ENCODE measurements around the gene RUNDC3A. TPM values are rescaled to one million over a fixed set of nuclear protein-coding genes. Genes with fewer than 3 reads are reported as not detected.

RUNDC3A gene
- total and polyA plus RNA-seq, 2 of the 13 experiments (the other 11 are each of a cell fraction or from before 2014, with no cell fraction given), result 0.25 TPM; not detected in 1

GRCh38 chr17:44283344-44284023, 24.9 kb upstream of the RUNDC3A start:
- no TSS peak for BruUV-seq (replicated peaks)
- ATAC-seq (no peak), DNase-seq (ENCODE audit: low spot score) (no peak), FAIRE-seq (no peak)
- H3K36me3 ChIP-seq (replicated peaks in 1 of 2; ENCODE audit: control insufficient read depth in 1 of 2, insufficient read depth in 2 of 2, low read length in 2 of 2), result no peaks in the 10 kb centered on the region
- H3K4me1 ChIP-seq (ENCODE audit: insufficient read depth, low read length), result peaks cover 18% of the 10 kb centered on the region
- in situ Hi-C loops (cut with HindIII; ENCODE audit: extremely low pct_ligation_motif_present, low pct_unique_long_range_greater_than_20kb), result no loop called here
- H3K4me3 ChIP-seq (replicated peaks in 1 of 3; ENCODE audit: insufficient read depth in 1 of 3, low read depth in 2 of 3, low read length in 3 of 3), result no peak overlapping the region
- H3K4me2 ChIP-seq (ENCODE audit: low read depth, low read length), result no peak overlapping the region
- peaks cover 0 to 14% of the 10 kb centered on the region in 2 experiments; a peak in 4 of 5 replicates for H3K27me3 ChIP-seq (ENCODE audit: control insufficient read depth in 1 of 2, insufficient read depth in 2 of 2, low read length in 2 of 2)
- intact Hi-C loops (cut with micrococcal nuclease; ENCODE audit: unreplicated experiment), result no loop called here
- H2AFZ ChIP-seq (ENCODE audit: low read length), result no peak overlapping the region
- H3K79me2 ChIP-seq (ENCODE audit: insufficient read depth, low read length), result no peaks in the 10 kb centered on the region
- no peak overlapping the region for H3K27ac ChIP-seq (ENCODE audit: extremely low read length, insufficient read depth, low read length)
- WGBS (ENCODE audit: low lambda C conversion rate), result 73% methylated on average over 8 of the region's 8 CpGs
- no peaks in the 10 kb centered on the region for H4K20me1 ChIP-seq (ENCODE audit: insufficient read depth, low read length)
- CTCF ChIA-PET (ENCODE audit: low intra/inter-chr PET ratio, low total read pairs), result no interaction called here
- TF ChIP-seq MTF1 (CRISPR knock-in tag; IDR thresholded peaks at IDR 0.05), result no peak
- TF ChIP-seq, protein P1, sequence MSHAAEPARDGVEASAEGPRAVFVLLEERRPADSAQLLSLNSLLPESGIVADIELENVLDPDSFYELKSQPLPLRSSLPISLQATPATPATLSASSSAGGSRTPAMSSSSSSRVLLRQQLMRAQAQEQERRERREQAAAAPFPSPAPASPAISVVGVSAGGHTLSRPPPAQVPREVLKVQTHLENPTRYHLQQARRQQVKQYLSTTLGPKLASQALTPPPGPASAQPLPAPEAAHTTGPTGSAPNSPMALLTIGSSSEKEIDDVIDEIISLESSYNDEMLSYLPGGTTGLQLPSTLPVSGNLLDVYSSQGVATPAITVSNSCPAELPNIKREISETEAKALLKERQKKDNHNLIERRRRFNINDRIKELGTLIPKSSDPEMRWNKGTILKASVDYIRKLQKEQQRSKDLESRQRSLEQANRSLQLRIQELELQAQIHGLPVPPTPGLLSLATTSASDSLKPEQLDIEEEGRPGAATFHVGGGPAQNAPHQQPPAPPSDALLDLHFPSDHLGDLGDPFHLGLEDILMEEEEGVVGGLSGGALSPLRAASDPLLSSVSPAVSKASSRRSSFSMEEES (CRISPR knock-in tag; IDR thresholded peaks at IDR 0.05), result no peak
- no peak for TF ChIP-seq AHDC1 (CRISPR knock-in tag; IDR thresholded peaks at IDR 0.05; ENCODE audit: borderline replicate concordance)
- TF ChIP-seq, protein P2, sequence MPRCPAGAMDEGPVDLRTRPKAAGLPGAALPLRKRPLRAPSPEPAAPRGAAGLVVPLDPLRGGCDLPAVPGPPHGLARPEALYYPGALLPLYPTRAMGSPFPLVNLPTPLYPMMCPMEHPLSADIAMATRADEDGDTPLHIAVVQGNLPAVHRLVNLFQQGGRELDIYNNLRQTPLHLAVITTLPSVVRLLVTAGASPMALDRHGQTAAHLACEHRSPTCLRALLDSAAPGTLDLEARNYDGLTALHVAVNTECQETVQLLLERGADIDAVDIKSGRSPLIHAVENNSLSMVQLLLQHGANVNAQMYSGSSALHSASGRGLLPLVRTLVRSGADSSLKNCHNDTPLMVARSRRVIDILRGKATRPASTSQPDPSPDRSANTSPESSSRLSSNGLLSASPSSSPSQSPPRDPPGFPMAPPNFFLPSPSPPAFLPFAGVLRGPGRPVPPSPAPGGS (CRISPR knock-in tag; IDR thresholded peaks at IDR 0.05), result no peak
- TF ChIP-seq RFX1 (IDR thresholded peaks at IDR 0.05), result no peak
- H3K9ac ChIP-seq (ENCODE audit: insufficient read depth, low read depth, low read length), result no peak overlapping the region
- H3K9me3 ChIP-seq (ENCODE audit: low read length), result no peaks in the 10 kb centered on the region
- POLR2A ChIA-PET, result no interaction called here
